IPS-NIHi11 (cell line): ENCODE data around the gene EMX2.
"Not testable (repeated sequence)": the region's sequence is repeated elsewhere in the genome, so short reads cannot be mapped to it uniquely, and the experiment has no call there.

ENCODE experiments used
- DNase-seq: peaks from one replicate; pipeline ENCODE4 v3.0.0; 2012; ENCODE audit warnings: mixed read lengths, low spot score

Gene EMX2

DNA sequence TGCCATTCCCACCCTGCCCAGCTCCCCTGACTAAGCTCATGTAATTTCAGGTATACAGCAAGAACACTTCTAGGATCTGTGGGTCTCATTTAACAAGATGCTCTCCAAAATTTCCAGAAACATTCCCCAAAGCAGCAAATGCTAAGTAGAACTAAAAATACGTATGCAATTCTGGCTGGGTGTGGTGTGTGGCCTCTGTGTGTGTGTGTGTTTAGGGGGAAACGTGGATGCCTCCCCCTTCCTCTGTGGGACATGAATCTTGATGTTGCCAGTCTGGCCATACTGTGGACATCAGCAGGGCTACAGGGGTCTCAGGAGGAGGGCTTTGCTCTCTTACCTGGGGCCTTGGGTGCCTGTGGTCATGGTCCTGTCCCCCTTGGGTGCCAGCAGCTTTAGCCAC lies 18.4 kb downstream of the EMX2 start:
- no peak for DNase-seq

DNA sequence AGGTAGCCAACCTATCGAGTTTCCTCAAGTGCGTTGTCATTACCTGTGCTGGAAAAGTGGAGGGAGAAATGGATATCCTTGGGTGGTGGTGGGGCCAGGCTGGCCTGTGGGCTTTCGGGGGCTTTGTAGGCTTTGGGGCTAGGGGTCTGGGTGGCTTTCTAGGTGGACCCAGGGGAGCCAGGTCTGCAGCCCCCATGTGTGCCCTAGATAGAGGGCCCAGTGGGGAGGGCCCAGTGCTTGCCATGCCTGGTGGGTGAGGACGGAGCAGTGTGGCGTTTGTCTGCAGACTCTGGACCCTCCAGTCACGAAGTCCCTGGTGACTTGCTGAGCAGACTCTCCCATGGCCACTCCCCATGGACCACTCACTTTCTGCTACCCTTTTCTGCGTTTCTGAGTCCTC lies 19.7 kb downstream of the EMX2 start:
- no peak for DNase-seq

DNA sequence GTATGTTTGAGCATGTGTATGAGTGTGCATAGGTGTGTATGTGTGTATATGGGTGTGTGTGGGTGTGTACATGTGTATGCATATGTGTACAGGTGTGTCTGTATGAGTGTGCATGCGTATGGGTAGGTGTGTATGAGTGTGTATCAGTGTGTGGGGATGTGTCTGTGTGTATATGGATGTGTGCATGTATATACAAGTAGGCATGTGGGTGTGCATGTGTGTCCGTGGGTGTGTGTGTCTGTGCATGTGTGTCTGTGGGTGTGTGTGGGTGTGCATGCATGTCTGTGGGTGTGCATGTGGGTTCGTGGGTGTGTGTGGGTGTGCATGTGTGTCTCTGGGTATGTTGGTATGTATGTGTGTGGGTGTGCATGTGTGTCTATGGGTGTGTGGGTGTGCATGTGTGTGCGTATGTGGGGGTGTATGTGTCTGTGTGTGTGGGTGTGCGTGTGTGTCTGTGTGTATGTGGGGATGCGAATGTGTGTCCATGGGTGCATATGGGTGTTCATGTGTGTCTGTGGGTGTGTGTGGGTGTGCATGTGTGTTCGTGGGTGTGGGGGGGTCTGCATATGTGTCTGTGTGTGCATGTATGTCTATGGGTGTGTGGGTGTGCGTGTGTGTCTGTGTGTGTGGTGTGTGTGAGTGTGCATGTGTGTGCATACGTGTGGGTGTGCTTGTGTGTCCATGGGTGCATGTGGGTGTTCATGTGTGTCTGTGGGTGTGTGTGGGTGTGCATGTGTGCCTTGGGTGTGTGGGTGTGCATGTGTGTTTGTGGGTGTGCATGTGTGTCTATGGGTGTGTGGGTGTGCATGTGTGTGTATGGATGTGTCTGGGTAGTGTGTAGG lies 20.6 kb downstream of the EMX2 start:
- no peak for DNase-seq

GRCh38 chr10:117563780-117564179 lies 21.2 kb downstream of the EMX2 start:
- no peak for DNase-seq

DNA sequence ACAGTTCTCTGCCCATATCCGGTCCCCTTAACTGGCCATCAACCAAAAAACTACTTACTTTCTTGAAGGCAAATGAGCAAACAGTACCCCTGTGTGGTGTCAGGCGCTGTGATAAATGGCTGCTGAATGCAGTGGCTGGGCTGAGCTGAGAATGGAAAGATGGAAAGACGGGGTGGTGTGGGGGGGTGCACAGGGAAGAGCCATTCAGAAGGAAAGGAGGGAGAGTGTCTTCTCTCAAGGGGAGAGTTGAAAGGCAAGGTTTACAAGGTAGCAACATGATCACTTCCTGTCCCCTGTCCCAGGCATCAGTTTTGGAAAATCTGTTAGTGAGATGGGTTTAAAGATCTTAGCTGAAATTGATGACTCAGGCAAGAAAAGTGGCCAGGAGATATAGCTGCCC lies 22.5 kb downstream of the EMX2 start:
- DNase-seq = no peak

DNA sequence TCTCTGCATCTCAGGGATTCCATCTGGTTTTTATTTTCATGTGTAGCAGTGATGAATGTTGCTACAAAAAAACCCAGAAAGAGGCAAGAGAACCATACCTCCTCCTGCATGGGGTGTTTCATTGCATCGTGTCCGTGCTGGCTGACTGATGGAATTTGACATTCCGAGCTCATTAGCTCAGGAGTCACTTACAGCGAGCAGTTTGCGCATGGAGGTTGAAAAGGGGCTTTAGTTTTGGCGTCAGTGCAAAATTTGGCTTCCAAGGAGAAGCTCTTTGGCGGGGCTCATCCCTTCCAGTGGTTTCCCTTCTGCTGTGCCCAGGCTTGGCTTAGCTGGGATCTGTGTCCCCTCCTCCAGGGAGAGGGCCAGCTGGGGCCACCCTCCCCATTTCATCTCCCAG lies 25.8 kb downstream of the EMX2 start:
- no peak for DNase-seq

DNA sequence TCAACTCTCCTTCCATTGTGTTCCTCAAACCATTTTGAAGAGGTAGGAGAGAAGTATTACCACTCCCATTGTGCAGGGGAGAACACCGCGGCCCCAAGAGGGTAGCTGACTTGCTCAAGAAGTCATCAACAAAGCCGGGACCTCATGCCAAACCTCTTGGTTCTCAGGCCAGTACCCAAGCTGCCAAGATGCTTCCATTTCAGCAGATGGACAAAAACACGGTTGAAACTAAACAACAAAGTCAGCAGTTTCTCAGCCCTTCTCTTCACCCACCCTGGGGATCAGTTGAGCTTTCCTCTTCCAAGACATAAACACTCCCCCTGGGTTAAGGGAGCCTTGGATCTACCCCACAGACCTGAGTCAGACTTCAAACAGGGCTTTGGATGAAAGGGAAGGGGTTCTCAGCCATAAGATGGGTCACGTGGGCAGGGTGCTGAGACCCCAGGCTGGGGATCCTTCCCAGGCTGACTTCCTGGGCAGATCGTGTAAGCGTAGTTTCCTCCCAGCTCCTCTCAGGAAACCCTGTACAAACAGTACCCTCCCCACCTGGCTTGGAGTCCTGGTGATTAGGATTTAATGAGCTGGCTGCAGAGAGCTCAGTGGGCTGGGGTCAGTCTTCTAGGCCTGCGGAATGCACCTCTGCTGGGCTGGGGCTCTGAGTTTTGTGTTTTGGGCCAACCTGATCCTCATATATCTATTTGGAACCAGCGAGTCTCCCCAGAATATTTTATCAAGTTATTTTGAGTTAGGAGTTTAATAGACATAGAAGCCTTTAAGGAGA lies 27.3 kb downstream of the EMX2 start:
- no peak for DNase-seq

DNA sequence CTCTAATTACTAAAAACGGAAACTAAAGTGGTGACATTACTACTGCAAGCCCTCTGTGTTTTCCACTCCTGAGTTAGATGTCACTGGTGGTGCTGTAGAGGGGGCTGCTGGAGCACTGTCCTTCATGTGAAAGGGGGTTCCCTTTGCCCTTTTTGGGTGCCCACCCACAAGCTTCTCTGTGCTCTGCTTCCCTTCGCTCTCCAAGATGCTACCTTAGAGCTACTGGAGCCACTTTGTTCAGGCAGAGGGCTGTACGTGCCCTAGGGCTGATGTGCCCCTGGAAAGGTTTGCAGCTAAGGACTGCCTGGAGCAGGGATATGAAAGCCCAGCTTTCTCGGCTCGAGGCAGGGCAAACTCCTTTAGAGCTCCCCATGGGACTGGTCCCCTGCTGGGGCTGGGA lies 28.3 kb downstream of the EMX2 start:
- DNase-seq = no peak

DNA sequence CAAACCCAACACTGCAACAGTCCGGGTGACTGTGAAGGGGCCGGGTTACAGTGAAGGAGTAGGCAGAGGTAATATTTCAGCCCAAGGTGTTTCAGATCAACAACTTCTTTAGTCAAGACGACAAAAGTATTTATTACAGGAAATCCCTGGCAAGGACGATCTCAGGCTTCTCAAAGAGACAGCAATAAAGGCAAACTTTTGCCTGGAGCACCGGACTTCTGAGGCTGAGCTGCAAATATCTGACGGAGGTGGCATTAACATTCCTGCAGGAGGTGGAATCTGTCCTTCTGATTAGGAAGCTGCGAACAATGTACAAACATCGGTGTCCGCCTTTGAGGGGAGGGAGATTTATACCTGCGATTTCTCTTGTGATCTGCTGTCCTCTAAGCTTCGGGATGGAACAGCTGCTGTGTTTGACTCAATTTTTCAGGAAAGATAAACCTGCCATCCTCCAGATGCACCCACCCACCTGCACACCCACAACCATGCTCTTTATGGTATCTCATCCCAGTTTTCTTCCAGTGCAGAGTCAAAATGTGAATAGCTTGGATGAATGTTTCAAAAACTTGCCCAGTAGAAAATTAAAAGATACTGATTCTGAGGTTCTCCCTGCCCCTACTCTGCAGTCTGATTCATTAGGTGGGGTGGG lies 32.1 kb downstream of the EMX2 start:
- no peak for DNase-seq

DNA sequence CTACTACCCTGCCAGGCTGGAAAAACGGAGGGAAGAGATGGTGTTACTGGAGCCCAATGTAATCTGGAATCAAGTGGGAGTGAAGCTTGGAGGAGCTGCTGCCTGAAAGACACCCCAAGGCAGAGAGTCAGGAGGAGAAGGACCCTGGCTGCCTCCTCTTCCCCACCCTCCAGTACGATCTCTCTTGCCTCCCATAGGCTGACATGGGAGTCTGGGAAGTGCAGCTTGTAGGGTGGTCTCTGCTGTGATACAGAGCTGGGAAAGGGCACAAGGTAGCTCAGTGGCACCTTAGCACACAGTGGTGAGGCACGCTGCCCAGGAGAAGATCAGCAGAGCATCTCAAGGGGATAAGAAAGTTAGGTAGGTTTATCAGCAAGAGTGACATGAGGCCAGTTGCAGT lies 35.9 kb downstream of the EMX2 start:
- DNase-seq = no peak

- DNase-seq = no peak
These were observed 36.5 kb downstream of the EMX2 start for GRCh38 chr10:117578999-117579590.

DNA sequence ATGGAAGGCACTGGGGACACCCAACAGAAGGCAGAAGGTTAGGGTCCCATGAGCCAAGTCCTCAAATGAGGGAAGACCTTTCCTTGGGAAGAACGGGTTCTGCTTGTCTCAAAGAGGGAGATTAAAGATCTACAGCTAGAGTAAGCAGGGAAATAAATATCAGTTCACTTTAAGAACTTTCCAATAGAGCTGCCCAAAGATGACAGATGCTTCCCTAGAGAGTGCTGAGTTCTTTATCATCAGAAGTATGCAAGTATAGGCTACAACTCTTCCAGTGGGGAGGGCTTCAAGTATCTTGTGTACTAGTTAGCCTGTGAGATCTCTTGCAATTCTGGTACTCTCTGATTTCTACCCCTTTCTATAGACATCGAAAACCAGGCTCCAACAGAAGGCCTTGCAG lies 39.4 kb downstream of the EMX2 start:
- DNase-seq = no peak

GRCh38 chr10:117584831-117585230 lies 42.3 kb downstream of the EMX2 start:
- not testable (repeated sequence) for DNase-seq

DNA sequence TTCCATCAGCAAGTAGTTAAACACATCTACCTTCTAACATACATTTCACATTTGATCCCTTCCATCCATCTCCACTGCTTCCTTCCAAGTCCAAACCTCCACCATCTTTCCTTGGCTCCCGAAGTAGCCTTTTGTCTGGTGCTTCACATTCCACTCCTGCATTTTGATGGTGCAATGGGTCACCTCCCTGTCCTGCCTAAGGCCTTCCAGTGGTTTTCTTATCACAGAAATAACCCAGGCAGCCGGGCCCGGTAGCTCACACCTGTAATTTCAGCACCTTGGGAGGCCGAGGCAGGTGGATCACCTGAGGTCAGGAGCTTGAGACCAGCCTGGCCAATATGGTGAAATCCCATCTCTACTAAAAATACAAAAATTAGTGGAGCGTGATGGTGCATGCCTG lies 44.5 kb downstream of the EMX2 start:
- DNase-seq = no peak

DNA sequence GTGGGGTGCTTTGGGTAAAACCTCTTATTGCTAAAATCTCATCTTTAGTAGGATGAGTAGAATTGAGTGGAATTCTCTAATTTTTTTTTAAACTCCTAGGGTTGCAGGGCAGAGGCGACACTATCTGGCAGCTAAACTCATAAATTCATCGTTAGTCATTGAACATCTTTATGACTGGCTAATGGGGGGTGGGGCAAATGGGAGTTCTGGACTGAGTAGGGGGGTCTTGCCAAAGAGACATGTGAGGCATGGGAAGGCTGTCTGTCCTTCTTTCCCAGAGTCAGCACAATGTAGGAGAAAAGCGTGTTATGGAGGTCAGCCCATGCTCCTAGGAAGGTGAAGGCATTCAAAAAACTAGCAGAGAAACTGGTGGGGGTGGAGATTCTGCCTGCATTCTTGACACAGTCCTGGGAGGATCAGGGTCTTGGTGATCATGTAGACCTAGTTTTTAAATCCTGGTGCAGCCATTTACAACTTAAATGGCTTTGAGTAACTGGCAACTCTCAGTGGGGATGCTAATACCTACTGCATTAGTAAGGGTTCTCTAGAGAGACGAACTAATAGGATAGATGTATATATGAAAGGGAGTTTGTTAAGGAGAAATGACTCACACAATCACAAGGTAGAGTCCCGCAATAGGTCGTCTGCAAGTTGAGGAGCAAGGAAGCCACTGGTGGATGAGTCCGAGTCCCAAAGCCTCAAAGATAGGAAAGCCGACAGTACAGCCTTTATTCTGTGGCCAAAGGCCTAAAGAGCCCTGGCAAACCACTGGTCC lies 47.7 kb downstream of the EMX2 start:
- no peak for DNase-seq

DNA sequence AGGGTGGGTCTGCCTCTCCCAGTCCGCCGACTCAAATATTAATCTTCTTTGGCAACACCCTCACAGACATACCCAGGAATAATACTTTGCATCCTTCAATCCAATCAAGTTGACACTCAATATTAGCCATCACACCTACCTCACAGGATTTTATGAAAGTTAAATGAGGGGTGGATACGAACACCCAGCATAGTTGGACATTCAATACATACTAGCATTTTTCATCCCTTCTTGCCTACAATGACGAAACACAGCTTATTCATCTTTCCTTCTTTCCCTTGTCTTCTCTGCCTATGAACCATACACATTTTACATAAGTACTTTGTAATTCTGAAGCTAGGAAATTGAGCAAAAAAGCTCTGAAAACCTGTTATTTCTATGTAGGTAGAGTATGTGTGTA lies 48.5 kb downstream of the EMX2 start:
- DNase-seq = no peak

- no peak for DNase-seq
These were observed 52.2 kb downstream of the EMX2 start for GRCh38 chr10:117594722-117595121.

GRCh38 chr10:117596706-117597105 lies 54.2 kb downstream of the EMX2 start:
- DNase-seq = no peak

DNA sequence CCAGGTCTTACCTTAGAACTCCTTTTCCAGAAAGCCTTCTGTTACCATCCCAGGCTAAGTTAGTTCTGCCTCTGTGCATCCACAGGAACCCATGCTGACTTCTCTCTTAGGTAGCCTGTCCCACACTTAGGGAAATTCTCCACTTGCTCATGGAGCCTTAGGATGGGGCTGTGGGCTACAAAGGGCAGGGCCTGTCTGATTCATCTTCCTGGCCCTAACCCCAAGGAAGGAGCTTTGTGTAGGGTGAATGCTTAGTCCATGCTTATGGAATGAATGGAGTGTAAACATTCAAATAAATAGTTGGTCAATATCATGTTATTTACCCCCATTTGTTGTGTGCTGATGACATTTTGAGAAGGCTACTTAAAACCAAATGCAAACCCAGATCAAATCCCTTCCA lies 54.7 kb downstream of the EMX2 start:
- DNase-seq = no peak
